ENCODE measurements around the gene HOMEZ.
"Not testable (repeated sequence)": the region's sequence is repeated elsewhere in the genome, so short reads cannot be mapped to it uniquely, and the experiment has no call there.

Gene HOMEZ

GRCh38 chr14:23286020-23286901 lies at the start of gene HOMEZ:
Gene HOMEZ, minus strand, starts transcription at chr14:23286132. Its CDS starts 180 bp downstream, at chr14:23285952.
- peak; percentile 98 to 99 for DNase-seq

GRCh38 chr14:23335623-23336022 lies 49.7 kb upstream of the HOMEZ start:
- no peak for DNase-seq

DNA sequence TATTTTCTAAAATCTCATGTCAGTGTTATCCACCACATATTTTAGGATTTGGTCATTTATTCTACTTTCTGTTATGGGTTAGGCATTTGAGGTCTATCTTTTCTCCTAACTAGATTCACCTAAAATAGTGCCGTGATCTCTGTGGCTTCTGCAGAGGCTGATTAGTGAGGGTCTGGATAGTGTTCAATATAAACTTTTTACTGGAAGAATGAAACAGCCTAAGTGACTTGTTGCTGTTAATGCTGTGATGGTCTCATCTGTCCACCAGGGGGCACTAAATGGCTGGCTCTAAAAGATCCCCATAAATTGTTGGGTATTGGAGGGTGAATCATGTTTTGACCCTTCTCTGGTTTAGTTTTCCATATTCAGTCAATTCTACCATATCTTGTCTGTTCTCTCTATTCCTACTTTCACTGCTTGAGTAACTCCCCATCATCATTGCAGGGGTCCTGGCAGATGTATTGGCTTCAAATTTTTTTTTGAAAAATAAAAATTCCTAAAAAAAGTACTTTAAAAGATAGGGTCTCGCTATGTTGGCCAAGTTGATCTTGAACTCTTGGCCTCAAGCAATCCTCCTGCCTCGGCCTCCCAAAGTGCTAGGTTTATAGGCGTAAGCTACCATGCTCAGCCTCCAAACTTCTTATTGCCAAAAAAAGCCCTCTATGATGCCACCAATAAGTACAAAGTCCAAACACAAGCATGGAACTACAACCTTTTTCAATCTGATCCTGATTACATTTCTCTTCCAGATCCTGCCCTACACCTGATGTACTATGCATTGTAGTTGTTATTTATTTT lies 42.2 kb upstream of the HOMEZ start:
- peak; percentile 75 for DNase-seq

DNA sequence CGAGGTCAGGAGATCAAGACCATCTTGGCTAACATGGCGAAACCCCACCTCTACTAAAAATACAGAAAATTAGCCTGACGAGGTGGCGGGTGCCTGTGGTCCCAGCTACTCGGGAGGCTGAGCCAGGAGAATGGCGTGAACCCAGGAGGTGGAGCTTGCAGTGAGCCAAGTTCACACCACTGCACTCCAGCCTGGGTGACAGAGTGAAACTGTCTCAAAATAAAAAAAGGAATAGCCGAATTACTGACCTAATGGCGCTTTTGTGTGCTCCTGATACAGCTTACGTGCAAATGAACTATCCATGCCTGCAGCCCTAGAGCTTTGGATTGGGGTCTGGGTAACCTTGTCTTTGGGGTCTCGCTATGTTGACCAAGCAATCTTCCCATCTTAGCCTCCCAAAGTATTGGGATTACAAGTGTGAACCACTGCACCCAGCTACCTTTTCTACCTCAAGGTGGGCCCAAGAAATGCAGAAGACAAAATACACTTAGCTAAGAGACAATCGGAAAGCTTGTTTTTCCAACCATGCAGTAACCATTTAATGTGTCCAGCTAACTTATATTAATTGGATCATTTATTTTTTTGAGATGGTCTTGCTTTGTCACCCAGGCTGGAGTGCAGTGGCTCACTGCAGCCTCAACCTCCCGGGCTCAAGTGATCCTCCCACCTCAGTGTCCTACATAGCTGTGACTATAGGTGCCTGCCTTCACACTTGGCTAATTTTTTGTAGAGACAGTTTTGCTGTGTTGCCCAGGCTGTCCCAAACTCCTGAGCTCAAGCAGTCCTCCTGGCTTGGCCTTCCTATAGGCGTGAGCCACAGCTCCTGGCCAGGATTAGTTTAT lies 40.8 kb upstream of the HOMEZ start:
- DNase-seq: no peak

GRCh38 chr14:23325746-23326145 lies 39.8 kb upstream of the HOMEZ start:
- not testable (repeated sequence) for DNase-seq

DNA sequence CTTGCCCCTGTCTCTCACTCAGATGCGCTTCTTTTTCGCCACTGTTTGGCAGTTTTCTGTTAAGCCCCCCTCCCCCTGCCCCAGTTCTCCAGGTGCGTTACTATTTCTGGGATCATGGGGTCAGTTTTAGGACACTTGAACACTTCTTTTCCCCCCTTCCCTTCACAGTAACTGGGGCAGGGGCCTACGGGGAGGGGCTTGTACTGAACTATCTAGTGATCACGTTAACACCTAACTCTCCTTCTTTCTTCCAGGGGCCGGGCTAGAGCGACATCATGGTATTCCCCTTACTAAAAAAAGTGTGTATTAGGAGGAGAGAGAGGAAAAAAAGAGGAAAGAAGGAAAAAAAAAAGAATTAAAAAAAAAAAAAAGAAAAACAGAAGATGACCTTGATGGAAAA lies 39.1 kb upstream of the HOMEZ start:
- DNase-seq: no peak

DNA sequence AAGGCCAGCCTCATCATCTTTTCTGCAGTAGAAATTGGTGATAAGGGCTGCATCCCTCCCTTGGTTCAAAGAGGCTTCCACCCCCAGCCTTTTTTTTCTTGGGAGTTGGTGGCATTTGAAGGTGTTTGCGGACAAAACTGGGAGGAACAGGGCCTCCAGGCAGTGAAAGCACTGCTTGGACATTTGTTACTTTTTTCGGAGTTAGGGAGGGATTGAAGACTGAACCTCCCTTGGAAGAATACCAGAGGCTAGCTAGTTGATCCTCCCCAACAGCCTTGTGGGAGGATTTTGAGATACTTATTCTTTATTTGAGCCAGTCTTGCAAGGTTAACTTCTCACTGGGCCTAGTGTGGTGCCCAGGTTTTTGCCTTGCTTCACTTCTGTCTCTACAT lies 38.5 kb upstream of the HOMEZ start:
- no peak for DNase-seq

DNA sequence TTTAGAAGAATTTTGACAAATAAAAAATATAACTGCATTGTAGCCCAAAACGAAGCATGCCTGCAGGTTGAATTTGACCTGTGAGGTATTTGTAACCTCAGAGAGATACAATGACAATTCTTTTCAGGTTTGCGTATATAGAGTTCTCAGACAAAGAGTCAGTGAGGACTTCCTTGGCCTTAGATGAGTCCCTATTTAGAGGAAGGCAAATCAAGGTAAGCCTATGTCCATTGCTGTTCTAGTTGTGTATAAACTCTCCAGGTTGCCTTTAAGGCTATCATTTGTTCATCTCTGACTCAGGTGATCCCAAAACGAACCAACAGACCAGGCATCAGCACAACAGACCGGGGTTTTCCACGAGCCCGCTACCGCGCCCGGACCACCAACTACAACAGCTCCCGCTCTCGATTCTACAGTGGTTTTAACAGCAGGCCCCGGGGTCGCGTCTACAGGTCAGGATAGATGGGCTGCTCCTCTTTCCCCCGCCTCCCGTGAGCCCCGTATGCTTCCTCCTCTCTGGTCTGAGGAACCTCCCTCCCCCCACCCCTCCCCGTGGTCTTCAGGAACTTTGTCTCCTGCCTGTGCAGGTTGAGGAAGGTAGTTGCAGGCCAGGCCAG lies 38.0 kb upstream of the HOMEZ start:
- DNase-seq: no peak

GRCh38 chr14:23322568-23323517 lies 36.9 kb upstream of the HOMEZ start:
- DNase-seq: no peak

- peak; percentile 80 to 83 for DNase-seq
These were observed 35.9 kb upstream of the HOMEZ start for GRCh38 chr14:23321572-23322547.

- DNase-seq: peak; percentile 97
These were observed 34.9 kb upstream of the HOMEZ start, which contains the start of gene PABPN1 for GRCh38 chr14:23320584-23321571. Gene PABPN1, plus strand, starts transcription at chr14:23321457. Its CDS starts 13 bp downstream, at chr14:23321470.

- peak in 1 of 2 experiments; percentile 40 for DNase-seq
These were observed 34.0 kb upstream of the HOMEZ start for GRCh38 chr14:23319746-23320583.

DNA sequence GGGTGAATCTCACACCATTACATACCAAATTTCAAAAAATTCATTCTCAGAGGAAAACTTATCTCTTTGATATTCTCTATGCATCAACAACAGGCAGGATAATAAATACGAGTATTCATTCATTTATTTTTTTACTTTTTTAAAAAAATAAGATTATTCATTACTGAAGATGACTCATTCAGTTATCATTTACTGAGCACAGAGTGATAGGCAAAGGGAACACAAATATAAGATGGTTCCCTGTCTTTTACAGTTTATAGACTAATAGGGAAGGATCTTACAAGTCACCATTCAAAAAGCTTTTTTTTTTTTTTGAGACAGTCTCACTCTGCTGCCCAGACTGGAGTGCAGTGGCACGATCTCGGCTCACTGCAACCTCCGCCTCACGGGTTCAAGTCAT lies 30.4 kb upstream of the HOMEZ start:
- no peak for DNase-seq

GRCh38 chr14:23310546-23310945 lies 24.6 kb upstream of the HOMEZ start:
- DNase-seq: no peak

DNA sequence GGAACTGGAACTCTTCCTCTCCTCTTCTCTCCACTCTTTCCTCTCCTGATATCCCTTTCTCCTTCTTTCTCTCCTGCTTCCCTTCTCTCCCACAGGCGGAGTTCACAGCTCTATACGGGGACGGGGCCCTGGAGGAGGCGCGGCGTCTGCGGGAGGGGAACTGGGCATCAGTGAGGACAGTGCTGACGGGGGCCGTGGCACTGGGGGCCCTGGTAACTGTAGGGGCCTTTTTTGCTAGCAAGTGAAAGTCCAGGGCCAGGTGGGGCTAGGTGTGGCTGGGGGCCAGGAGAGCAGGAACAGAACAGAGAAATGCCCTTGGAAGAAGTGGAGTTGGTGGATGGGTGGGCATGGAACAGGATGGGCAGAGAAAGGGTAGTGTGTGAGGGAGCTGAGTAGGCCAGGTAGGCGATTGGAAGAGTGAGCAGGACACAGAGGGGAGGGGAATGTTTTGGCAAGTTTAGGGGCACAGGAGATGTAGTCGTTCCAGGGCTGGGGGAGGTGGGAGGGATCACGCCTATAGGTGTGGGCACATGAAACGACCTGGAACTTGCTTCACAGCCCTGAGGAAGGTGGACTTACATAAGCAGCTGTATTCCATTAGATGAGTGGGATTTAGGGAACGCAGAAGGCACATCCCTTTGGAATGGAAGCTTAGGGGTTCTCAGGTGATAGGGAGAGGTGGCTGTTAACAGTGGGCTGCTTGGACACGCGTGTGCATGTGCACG lies 23.0 kb upstream of the HOMEZ start:
- DNase-seq: no peak

DNA sequence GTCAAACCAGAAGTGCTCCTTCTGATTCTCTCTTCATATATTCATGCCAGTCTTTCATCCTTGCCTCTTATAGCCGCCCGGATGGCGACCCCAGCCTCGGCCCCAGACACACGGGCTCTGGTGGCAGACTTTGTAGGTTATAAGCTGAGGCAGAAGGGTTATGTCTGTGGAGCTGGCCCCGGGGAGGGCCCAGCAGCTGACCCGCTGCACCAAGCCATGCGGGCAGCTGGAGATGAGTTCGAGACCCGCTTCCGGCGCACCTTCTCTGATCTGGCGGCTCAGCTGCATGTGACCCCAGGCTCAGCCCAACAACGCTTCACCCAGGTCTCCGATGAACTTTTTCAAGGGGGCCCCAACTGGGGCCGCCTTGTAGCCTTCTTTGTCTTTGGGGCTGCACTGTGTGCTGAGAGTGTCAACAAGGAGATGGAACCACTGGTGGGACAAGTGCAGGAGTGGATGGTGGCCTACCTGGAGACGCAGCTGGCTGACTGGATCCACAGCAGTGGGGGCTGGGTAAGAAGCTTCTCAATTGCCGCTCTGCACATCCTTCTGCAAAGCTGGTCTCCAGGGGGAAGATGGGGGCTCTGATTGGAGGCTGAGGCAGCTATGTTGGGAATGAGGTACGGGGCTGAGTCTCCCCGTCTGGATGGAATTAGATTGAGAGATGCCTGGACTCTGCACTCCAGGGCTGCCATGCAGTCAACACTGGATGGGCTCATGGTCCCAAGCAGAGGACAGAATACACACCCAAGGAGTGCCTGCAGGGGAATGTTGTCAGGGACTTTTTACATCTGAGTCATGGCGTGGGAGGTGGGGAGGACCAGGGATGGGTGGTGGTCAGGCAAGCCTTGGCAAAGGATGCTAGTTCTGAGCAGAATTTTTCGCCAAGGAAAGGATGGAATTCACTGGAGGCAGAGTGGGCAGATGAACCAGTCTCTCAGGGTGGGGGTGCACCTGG lies 22.0 kb upstream of the HOMEZ start:
- no peak for DNase-seq
